Thoracic aorta (tissue), 2 donors: ENCODE measurements around the gene SUMF1. TPM values are rescaled to one million over a fixed set of nuclear protein-coding genes. Genes with fewer than 3 reads are reported as not detected.

Experiments
- ATAC-seq: fragments of 150-250 bp; one replicate; pipeline ENCODE4 v1.8.0; 2017; ENCODE audit warnings: low read depth; ENCODE audit not compliant: insufficient number of reproducible peaks, low FRiP score
- DNase-seq: peaks from one replicate; pipeline ENCODE4 v3.0.0-alpha.2; 2020; ENCODE audit warnings: low spot score
- H3K27ac ChIP-seq, 2 donors: fragments of 200-600 bp; sonication (generic); 1 replicate in 1 of 2; 2 replicates in 1 of 2; pipeline ENCODE4 v1.5.1; 2016; ENCODE audit warnings: mild to moderate bottlenecking in 2 of 2, moderate library complexity in 2 of 2
- H3K27me3 ChIP-seq: fragments of 200-600 bp; sonication (generic); replicated peaks from 2 replicates; pipeline ENCODE4 v1.6.0; 2016; ENCODE audit warnings: mild to moderate bottlenecking; ENCODE audit not compliant: insufficient read depth
- H3K36me3 ChIP-seq: fragments of 200-600 bp; sonication (generic); one replicate; pipeline ENCODE4 v1.5.1; 2016
- H3K4me1 ChIP-seq, 2 donors: fragments of 200-600 bp; sonication (generic); 1 replicate in 1 of 2; 2 replicates in 1 of 2; pipeline versions ENCODE4 v1.5.1 to v1.6.0; 2016; ENCODE audit warnings: low read depth in 2 of 2, mild to moderate bottlenecking in 1 of 2; ENCODE audit not compliant: control insufficient read depth in 1 of 2
- H3K4me3 ChIP-seq: fragments of 200-600 bp; sonication (generic); 2 replicates; pipeline ENCODE4 v1.5.1; 2016; ENCODE audit warnings: mild to moderate bottlenecking
- H3K9me3 ChIP-seq: fragments of 200-600 bp; sonication (generic); 2 replicates; pipeline ENCODE4 v1.5.1; 2016
- total RNA-seq, 2 donors: library from RNA; depleted of rRNA; stranded (reverse); fragments of >200 nt; gene quantifications; one replicate each; pipeline versions ENCODE4 v1.1.0 to v1.2.3, GENCODE V29; 2016
- TF ChIP-seq, protein P1 (sequence below): fragments of 200-600 bp; sonication (generic); IDR thresholded peaks from one replicate; pipeline ENCODE4 v1.5.1; 2019; ENCODE audit warnings: antibody characterized with exemption

The SUMF1 gene
- total RNA-seq, 2 donors from 2014 or later = 35.0 to 63.5 TPM

- Histone ChIP-seq H3K9me3 (no peaks in the 10 kb centered on the region), H3K27ac (no peak overlapping the region), H3K36me3 (no peaks in the 10 kb centered on the region), H3K4me1 (peaks cover 7 to 40% of the 10 kb centered on the region in 2 donors), H3K4me3 (no peak overlapping the region), H3K27me3 (no peaks in the 10 kb centered on the region)
- DNase-seq (no peak), ATAC-seq (no peak)
- TF ChIP-seq, protein P1, sequence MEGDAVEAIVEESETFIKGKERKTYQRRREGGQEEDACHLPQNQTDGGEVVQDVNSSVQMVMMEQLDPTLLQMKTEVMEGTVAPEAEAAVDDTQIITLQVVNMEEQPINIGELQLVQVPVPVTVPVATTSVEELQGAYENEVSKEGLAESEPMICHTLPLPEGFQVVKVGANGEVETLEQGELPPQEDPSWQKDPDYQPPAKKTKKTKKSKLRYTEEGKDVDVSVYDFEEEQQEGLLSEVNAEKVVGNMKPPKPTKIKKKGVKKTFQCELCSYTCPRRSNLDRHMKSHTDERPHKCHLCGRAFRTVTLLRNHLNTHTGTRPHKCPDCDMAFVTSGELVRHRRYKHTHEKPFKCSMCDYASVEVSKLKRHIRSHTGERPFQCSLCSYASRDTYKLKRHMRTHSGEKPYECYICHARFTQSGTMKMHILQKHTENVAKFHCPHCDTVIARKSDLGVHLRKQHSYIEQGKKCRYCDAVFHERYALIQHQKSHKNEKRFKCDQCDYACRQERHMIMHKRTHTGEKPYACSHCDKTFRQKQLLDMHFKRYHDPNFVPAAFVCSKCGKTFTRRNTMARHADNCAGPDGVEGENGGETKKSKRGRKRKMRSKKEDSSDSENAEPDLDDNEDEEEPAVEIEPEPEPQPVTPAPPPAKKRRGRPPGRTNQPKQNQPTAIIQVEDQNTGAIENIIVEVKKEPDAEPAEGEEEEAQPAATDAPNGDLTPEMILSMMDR = no peak
Observed at GRCh38 chr3:4411236-4411635, 55.8 kb downstream of the SUMF1 start.

DNA sequence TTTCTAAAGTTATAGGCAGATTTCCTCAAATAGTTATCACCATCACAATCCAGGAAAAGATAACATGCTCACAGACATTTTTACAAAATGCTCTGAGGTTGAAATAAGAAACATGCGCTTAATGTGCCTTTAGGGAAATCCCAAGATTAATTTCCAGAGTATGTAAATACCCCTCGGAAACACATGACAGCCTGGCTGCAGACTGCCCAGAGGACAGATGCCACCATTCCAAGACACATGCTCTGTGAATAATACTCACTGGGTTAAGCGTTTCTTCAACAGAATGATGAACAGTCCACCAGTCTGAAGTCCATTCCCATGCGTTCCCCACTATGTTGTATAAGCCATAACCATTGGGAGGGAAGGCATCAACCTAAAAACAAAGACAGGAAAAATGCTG lies 56.5 kb downstream of the SUMF1 start:
- TF ChIP-seq, protein P1 = no peak
- peaks cover 7 to 37% of the 10 kb centered on the region in 2 donors for H3K4me1 ChIP-seq
- no peaks in the 10 kb centered on the region for H3K36me3 ChIP-seq
- no peak for ATAC-seq
- DNase-seq = no peak
- no peaks in the 10 kb centered on the region for H3K27me3 ChIP-seq
- no peak overlapping the region for H3K4me3 ChIP-seq
- no peaks in the 10 kb centered on the region for H3K9me3 ChIP-seq
- no peak overlapping the region for H3K27ac ChIP-seq

GRCh38 chr3:4409971-4410573 lies 57.0 kb downstream of the SUMF1 start:
- H3K4me1 ChIP-seq = peaks cover 7 to 37% of the 10 kb centered on the region in 2 donors
- ATAC-seq = no peak
- no peak overlapping the region for H3K27ac ChIP-seq
- H3K4me3 ChIP-seq = no peak overlapping the region
- H3K9me3 ChIP-seq = no peaks in the 10 kb centered on the region
- TF ChIP-seq, protein P1 = no peak
- no peaks in the 10 kb centered on the region for H3K36me3 ChIP-seq
- H3K27me3 ChIP-seq = no peaks in the 10 kb centered on the region
- DNase-seq = no peak

DNA sequence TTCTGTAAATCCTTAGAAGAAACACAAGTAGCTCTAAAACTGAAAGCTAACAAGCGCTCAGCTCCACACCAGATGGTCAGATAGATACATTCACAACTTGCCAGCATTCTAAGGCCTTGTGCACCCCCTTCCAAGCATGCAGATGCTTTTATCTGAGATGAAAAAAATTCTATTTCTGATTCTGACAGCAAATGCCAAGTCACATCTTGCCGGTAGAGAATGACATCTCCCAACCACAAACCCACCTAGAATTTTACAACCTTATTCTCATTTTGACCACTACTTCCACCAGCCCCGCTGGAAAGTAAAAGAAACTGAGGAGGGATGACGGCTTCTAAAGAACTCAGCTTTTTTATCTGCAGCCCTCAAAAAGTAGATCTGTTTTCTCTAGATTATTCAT lies 57.7 kb downstream of the SUMF1 start:
- H3K36me3 ChIP-seq = no peaks in the 10 kb centered on the region
- TF ChIP-seq, protein P1 = no peak
- ATAC-seq (no peak), DNase-seq (no peak)
- peak overlapping the region in 1 of 2 donors; percentile 24 for H3K27ac ChIP-seq
- peaks cover 7 to 37% of the 10 kb centered on the region in 2 donors for H3K4me1 ChIP-seq
- no peaks in the 10 kb centered on the region for H3K27me3 ChIP-seq
- no peaks in the 10 kb centered on the region for H3K9me3 ChIP-seq
- H3K4me3 ChIP-seq = no peak overlapping the region

- Histone ChIP-seq H3K9me3 (no peaks in the 10 kb centered on the region), H3K4me1 (peaks cover 7 to 37% of the 10 kb centered on the region in 2 donors), H3K27me3 (no peaks in the 10 kb centered on the region), H3K27ac (no peak overlapping the region), H3K36me3 (no peaks in the 10 kb centered on the region), H3K4me3 (no peak overlapping the region)
- TF ChIP-seq, protein P1 = no peak
- no peak for ATAC-seq
- no peak for DNase-seq
Observed at GRCh38 chr3:4408958-4409357, 58.1 kb downstream of the SUMF1 start.
